T follicular helper cell (primary cell): ENCODE measurements around the gene IL17REL.

ENCODE experiments used
- DNase-seq: peaks from one replicate; pipeline ENCODE4 v3.0.0-alpha.2; 2020; ENCODE audit warnings: low read depth

Gene IL17REL

DNA sequence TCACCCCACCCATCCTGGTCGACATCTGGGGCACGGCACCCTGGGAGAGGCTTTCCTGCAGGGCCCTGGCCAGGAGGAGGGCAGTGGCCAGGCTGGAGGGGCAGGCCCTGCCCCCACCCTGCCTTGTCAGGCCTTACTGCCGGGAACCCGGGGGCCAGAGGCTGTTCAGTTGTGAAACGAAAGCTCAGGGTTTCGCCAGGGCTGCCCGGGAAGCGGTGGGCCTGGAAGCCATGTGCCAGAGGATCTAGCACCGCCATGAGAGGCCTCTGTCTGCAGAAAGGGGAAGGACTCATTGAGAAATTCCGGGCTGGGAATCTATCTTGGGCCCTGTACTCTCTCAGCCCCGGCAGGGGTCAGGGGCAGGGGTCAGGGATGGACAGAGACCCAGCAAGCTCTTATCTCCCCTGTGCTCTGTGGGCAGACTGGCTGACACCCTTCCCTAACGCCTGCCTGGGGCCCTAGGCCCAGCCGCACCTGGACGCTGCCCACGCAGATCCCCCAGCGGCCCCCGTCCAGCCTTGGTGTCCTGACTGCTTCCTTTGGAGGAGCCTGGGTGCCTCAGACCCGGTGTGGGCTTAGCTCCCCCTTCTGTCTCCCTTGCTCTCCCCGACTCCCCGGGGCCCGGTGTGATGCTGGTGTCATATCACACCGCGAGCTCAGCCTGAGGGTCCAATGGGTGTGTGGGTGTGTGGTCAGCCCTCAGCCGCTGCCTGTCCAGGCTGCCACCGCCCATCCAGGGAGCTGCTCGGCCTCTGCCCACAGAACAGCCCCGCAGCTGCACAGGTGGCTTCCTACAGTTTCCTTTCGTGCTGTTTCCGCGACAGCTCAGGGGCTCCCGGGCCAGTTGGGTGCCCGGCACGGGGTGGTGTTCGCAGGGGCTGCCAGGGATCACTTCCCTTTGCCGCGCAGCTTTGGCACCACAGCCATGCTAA lies 45.5 kb downstream of the IL17REL start:
- no peak for DNase-seq

DNA sequence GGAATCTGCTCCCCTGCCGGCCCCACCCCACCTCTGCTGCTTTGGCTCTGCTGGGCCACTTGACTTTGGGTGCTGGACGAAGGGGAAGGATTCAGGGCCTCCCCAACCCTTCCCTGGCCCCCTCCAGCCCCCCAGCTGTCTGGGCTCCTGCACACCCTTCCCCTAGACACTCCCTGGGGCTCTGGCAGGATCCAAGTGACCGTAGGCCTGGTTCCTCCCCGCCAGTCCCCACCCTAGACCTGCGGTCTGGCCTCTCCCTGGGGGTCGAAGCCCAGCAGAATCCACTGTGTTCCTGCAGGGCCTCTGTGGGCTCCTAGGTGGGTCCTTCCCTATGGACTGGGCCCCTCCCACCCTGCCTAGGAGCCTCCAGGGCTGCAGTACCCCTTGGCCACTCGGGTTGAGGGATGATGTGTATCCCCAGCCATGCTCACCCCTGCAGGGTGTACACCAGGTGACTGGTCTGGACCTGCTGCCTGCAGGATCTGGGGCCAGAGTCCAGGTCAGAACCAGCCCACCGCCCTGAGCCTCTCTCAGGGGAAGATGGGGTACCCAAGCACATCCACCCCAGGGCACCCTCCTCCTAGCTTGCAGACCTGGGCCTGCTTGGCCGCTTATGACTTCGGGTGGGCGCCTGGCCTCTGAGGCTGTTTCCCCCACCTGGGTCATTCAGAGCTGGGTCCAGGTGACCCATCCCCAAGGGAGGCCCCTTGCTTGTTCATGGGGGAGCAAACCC lies 46.4 kb downstream of the IL17REL start:
- no peak for DNase-seq

DNA sequence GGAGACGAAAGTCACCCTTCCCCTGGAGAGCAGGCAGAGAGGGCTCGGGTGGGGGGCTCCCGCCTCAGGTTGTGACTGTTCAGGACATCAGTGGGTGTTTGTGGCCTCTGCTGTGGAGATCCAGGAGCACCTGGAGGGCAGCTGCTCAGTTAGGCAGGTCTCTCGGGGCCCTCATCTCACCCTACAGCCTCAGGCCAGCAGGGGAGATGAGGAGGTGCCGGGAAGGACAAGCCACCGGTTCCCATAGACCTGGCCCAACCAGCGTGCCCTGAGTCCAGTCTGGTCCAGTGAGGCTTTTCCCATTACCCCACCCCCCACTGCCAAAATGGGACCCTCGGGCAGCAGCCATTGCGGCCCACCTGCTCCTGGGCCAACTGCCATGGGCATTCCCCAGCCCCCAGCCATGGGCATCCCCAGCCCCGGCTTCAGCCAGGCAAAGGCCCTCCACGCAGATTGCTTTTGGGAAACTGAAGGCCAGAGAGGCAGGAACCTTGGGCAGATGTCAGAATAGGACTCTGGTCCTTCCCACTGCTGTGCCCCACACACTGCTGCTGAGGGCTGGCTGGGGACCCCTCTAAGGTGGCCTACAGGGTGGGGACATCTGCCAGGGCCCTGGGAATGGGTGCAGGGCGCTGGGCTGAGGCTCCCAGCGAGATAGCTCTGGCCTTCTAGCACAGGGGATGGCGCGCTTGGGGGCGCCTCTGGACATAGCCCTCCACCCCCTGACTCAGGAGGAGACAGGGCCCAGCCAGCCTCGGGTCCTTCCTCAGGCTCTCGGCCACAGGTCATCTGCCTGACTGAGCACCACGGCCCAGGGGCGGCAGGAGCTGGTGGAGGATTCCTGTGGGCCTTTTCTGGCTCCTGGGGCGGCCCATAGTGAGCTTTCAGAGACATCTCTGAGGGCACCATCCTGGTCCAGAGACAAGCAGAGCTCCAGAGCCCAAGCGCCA lies 47.2 kb downstream of the IL17REL start:
- DNase-seq, result no peak

DNA sequence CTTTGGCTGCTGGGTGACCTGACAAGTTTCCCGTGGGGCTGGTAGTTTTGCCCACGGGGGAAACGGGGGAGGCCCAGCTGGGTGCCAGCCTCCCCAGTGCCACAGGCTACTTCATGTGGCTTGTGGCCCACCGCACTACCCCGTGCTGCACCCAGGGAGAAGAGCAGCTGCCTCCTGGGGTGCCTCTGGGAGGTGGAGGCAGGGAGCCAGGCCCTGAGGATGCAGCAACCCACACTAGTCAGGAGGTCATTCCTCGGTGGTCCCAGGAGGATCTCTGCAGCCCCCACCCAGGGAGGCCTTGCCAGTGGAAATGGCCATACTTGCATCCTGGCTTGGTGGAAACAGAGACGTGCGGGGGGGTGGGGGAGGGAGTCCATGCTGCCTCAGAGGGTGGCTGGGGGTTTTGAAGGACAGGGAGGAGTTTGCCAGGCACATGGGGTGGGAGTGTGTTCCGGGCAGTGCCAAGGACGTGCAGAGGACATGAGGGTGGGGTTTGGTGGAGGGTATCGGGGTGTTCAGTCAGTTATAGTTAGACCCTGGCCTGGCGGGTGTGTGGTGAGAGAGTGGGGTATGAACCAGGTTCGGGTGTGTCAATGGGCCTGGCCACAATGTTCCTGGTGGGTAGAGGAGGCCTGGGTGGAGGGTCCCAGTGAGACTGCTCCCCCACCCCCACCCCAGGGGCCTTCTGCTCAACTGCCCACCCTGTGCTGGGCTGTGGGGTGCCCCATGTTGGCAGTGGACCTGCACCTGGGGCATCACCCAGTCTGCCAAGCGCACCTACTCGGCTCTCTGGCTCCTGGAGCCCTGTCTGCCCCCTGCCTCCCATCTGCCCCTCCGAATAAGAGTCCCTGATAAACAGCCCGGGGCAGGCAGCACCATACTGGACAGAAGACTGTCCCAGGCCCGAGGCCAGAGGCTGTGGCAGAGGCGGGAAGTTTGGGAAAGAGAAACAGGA lies 48.2 kb downstream of the IL17REL start:
- no peak for DNase-seq

DNA sequence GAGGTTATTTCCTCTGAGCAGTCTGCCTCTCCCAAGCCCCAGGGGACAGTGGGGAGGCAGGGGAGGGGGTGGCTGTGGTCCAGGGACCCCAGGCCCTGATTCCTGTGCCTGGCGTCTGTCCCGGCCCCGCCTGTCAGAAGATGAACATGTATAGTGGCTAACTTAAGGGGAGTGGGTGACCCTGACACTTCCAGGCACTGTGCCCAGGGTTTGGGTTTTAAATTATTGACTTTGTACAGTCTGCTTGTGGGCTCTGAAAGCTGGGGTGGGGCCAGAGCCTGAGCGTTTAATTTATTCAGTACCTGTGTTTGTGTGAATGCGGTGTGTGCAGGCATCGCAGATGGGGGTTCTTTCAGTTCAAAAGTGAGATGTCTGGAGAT lies 48.9 kb downstream of the IL17REL start:
- DNase-seq, result no peak

DNA sequence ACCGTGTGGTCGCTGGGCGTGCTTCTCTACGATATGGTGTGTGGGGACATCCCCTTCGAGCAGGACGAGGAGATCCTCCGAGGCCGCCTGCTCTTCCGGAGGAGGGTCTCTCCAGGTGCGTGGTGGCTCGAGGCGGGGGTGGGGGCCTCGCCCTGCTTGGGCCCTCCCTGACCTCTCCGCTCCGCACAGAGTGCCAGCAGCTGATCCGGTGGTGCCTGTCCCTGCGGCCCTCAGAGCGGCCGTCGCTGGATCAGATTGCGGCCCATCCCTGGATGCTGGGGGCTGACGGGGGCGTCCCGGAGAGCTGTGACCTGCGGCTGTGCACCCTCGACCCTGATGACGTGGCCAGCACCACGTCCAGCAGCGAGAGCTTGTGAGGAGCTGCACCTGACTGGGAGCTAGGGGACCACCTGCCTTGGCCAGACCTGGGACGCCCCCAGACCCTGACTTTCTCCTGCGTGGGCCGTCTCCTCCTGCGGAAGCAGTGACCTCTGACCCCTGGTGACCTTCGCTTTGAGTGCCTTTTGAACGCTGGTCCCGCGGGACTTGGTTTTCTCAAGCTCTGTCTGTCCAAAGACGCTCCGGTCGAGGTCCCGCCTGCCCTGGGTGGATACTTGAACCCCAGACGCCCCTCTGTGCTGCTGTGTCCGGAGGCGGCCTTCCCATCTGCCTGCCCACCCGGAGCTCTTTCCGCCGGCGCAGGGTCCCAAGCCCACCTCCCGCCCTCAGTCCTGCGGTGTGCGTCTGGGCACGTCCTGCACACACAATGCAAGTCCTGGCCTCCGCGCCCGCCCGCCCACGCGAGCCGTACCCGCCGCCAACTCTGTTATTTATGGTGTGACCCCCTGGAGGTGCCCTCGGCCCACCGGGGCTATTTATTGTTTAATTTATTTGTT lies 49.6 kb downstream of the IL17REL start:
- no peak for DNase-seq

DNA sequence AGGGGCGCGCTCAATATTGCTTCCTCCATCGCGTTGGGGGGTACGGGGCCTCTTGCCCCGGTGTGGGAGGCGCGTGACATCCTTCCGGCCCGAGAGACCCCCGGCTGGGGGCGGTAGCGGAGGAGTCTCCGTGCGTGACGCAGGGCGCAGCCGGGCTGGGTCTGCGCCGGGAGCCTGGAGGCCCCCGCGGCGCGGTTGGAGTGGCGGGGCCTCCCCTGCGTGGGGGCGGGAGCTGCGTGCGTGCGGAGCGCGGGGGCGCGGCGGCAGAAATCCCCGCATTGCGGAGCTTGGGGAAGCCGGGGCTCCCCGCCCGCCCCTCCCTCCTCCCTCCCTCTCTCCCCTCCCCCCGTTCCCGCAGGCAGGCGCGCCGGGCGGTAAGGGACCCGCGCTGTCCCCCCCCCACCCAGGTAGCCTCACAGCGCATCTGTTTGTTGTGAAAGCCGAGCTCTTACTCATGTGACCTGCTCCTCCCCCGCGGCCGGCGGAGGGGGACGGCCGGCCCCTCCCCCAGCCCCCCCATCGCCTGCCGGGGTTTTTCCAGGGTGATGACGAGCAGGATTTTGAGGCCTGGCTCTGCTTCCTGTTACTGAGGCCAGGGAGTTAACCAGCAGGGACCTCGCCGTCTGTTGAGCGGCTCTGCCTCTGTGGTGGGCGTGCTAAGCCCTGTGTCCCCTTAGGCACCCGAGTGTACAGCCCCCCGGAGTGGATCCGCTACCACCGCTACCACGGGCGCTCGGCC lies 50.4 kb downstream of the IL17REL start:
- peak; percentile 79 for DNase-seq

DNA sequence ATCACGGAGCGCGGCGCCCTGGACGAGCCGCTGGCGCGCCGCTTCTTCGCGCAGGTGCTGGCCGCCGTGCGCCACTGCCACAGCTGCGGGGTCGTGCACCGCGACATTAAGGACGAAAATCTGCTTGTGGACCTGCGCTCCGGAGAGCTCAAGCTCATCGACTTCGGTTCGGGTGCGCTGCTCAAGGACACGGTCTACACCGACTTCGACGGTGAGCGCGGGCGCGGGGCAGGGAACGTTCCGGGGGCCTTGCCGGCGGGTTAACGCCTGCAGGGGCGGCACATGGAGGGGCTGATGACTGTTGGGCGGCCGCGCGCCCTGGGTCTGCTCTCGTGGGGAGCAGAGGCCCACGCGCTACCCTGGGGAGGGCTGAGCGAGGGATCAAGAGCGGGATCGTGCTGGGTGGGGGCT lies 51.0 kb downstream of the IL17REL start:
- no peak for DNase-seq

DNA sequence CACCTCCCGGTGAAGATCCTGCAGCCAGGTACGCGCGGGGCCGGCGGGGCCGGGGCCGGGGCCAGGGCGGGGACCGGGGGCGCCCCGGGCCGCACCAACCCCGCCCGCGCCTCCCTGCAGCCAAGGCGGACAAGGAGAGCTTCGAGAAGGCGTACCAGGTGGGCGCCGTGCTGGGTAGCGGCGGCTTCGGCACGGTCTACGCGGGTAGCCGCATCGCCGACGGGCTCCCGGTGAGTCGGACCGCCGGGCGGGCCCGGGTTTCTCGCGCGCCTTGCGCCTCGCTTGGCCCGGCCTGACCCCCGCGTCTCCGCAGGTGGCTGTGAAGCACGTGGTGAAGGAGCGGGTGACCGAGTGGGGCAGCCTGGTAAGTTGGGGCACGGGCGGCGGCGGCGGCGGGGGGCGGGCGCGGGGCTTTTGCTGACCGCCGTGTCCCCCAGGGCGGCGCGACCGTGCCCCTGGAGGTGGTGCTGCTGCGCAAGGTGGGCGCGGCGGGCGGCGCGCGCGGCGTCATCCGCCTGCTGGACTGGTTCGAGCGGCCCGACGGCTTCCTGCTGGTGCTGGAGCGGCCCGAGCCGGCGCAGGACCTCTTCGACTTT lies 51.5 kb downstream of the IL17REL start:
- no peak for DNase-seq

DNA sequence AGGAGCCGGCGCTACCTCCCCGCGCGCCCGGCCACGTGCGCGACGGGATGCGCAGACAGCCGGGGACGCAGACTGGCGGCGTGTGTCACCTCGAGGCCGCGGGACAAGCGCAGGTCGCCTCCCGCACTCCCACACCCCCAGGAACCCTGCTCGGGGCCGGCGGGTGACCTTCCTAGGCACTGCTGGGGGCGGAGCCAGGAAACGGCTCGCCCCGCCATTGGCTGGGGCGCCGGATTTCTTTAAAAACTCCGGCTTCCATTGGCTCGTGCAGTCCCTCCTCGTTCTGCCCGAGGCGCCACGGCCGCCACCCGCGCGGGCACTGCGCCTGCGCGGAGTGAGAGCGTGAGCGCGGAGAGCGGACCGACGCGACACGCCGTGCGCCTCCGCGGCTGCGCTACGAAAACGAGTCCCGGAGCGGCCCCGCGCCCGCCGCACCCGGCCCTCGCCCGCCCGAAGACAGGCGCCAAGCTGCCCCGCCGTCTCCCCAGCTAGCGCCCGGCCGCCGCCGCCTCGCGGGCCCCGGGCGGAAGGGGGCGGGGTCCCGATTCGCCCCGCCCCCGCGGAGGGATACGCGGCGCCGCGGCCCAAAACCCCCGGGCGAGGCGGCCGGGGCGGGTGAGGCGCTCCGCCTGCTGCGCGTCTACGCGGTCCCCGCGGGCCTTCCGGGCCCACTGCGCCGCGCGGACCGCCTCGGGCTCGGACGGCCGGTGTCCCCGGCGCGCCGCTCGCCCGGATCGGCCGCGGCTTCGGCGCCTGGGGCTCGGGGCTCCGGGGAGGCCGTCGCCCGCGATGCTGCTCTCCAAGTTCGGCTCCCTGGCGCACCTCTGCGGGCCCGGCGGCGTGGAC lies 52.2 kb downstream of the IL17REL start, which contains the start of gene PIM3:
PIM3 (plus strand) TSS at position 614 of the 846 bp plus-strand sequence; CDS start at position 790, 176 bp downstream.
- peak; percentile 80 for DNase-seq

DNA sequence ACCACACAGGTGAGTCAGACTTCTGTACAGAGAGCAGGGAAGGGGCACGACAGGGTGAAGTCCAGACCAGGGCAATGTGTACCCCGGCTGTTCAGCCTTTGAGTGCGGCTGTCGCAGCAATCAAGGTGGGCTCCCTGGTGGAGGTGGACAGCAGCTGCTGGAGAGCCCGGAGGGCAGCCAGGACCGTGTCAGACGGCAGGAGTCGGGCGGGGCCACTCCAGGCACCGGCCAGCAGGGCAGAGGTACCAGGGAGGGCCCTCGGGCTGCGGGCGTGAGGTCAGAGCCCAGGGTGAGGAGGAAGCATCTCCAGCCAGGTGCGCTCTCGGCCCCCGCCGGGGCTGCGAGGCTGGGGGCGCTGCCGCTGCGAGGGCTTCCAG lies 52.8 kb downstream of the IL17REL start:
- DNase-seq, result no peak

DNA sequence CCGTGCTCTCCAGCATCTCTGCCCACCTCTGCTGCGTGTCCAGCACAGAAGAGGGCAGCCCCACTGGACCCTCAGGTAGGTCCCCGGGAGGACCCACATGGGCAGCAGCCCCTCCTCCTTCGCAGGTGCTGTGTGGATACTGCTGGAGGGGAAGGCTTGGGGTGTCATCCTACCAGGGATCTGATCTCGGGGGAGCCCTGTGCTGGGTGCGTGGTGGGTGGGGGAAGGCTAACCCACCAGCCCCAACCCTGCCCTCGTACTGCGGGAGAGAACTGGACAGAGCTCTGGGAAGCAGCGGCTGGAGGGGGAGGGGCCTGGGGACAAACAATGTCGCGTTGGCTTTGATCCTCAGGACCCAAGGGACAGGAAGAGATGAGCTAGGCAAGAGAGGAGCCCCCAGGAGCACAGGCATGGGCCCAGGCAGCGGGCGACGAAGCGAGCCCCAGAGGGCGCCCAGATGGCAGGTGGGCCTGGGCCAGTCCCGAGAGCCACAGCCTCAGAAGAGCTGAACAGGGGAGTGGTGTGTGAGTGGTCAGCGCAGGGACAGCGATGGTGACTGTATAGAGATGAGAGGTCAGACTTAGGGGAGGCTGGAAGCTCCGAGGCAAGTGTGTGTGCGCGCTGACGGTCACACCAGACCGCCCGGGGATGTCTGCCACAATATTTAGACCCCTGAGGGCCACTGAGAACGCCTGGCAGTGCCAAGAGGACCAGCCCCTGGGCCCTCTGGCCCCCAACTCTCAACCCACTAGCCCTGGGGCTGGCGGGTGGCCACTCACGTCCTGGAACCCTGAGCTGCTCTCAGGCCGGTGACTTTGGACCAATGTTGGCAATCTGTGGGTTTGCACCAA lies 53.4 kb downstream of the IL17REL start:
- DNase-seq, result no peak

DNA sequence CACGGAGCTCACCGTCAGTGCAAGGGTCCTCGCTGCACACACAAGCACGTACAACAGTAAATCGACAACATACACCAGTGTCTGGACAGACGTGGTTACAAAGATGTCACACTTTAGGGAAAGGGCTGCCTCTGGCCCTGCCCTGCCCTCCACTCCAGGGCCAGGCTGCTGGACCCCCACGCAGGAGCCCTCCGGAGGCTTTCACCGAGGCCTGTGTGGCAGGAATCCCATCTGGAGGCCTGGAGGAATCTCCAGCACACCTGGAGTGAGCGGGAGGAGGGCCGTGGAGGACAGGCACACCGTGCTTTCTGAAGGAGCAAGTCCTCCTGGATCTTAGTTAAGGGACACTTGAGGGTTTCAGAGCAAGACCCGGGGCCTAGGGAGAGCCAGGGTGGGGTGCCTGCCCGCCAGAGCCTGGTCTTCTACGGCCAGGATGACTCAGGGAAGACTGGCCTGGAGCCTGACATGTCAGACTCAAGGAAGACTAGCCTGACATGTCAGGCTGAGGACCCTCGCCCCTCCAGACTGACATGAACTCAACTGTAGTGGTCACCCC lies 54.1 kb downstream of the IL17REL start:
- no peak for DNase-seq

DNA sequence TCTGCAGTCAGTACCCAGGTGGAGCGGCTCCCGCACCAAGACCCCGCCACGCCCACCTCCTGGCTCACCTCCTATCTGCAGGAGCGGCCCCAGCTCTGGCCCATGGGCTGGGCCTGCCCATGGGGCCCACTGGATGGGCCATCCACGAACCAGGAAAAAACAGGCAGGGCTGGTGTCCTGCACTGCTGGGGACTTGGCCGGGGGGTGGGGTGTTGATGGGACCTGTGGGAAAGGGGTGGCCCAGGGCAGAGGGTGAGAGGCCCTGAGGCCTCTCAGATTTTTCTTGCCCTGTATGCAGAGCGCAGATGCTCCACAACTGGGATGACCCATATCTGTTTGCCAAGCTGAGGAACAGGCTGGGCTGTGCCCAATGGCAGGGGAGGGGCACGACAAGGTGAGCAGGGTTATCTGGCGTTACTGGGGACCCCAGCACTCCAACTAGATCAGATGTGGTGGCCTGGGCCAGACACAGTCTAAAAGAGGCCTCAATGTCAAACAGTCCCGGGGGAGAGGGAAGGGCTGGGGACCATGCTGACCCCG lies 54.7 kb downstream of the IL17REL start:
- no peak for DNase-seq

DNA sequence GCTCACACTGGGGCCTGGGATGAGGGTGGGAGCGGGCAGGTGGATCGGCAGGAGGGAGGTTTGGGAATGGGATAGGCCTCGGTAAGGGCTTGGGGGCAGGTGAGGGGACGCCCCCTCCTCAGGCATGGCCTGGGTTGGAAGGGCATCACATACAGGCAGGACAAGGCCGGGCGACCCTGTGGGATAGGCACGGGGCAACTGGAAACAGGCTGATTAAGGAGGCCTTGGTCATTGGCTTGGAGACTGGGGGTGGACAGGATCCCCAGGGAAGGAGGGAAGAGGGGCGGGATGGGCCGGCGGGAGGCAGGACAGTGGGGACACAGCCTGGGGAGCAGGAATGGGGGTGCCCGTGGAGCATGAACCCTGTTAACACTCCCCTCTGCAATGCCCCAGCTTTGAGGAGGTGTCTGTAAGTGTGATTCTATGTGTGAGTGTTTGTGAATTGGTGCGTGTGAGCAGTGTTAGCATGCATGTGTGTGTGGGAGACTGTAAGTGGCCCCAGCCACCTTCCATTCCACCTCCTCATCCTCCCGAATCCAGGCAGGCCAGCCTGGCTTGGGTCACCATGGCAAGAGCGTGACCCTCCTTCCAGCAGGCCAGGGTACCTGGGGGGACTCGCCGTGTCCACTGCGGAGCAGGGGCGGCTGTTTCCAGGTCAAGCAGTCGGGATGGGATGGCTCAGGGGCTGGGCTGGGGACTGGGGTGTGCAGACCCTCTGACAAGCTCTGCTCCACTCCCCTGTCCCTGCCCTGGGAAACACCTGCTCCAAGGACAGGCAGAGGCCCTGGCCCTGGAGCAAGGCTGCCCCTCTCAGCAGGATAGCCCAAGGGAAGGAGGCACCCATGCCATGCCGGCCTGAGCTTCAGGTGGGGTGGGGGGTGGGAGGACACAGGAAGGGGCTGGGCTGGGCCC lies 55.4 kb downstream of the IL17REL start:
- DNase-seq, result no peak
